HG03139 (cell line): ENCODE results near the gene THBD.

ENCODE experiments used
- ATAC-seq: cut with Tn5 transposase; IDR thresholded peaks from one replicate; pipeline ENCODE4 v1.9.1; 2021; ENCODE audit not compliant: unreplicated experiment

The THBD gene

DNA sequence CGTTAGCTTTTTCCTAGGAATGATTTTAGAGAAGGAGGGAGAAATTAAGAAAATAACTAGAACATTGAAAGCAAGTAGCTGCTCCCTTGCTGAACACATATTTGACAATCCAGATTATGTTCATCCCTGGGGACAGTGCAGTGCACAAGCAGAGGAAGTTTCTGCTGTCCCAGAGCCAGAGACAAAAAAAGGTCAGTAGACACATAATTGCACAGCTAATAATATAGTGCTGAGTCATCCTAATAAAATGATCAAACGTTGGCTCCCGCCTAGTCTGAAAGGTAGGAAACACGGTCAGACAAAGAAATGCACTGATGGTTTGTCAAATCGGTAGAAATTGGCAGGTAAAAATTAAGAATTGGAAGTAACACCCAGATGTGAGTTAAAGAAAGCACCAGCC is 36.0 kb downstream of the THBD start:
- no peak for ATAC-seq

GRCh38 chr20:23011008-23011721 is 38.3 kb downstream of the THBD start:
- ATAC-seq: no peak

DNA sequence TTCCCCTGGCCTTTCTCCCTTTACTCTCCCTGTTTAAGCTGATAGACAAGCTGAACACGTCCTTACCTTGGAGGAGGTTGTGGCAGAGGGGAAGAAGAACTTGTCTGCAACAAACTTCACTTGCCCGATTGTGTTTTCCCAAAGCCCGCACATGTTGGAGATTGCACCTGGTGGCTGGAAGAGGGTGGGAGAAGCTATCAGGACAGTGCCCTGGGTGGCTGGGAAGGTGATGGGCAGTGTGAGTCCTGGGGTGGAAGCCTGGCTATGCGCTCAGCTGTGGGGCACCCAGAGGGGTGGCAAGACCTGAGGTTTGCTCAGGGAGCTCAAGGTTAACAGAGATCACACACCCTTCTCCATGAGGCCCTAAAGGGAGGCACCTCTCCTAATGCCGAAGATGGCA is 39.4 kb downstream of the THBD start:
- ATAC-seq: no peak

DNA sequence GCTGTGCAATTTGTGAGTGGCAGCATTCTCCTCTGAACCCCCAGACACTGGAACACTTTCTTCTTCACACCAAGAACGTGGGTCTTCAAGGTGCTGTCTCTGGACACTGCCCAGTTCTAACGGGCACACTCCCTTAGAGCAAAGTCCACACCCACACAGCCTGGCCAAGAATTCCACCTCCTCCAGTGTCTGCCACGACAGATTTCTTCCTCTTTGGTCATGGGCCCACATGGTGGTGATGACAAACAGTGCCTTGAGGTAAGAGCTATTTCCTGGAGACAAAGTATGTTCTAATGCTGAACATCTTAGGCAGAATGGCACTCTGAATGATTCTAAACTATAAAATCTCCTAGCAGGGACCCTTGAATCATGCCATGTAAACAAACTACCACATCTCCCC is 39.8 kb downstream of the THBD start:
- no peak for ATAC-seq

DNA sequence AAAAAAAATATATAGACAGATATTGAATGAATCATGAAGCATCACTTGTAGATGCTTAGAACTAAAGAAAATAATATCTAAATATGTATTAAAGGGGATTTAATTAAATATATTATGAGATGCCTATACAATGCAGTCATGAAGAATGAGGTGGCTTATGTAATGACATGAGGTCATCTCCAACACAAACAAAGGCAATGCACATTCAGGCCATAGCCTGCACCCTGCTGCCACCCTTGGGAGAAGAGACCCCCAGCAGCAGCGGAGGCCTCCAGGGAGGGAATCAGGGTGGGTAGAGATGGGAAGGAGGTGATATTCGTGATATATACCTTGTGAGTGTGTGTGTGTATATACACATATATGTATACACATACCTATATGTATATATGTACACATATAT is 40.8 kb downstream of the THBD start:
- no peak for ATAC-seq

DNA sequence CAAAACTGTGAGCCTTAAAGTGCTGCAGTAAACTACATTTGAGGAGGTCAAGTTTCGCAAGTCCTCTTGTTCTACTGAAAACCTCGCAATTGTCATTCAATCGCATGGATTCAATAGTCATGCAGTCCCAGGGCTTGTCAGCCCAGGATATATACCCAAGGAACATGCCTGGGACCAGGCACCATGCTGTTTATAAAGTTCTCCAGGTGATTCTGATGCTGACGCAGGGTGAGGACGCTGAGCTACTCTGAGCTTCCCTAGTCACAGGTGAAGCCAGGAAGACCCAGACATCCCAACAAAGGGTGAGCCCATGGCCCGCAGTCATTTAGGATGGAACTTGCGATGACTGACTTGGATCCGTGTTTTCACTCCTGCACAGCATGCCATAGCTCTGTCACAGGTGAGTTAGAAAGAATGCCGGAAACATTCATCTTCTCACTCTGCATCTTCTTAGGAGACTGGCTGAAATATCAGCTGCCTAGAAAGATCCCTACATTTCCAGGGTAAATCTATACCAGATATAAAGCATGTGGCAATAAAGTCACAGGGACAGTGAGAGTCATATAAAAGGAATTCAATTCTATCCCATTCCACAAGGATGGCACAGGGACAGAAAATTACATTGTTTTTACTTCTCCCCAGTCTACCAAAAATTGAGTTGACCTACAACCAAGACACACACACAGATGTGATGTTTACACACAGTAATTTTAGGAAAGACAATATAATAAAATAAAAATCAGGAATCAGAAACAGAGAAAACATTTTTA is 41.4 kb downstream of the THBD start:
- ATAC-seq: no peak

GRCh38 chr20:23007462-23007861 is 42.0 kb downstream of the THBD start:
- no peak for ATAC-seq

GRCh38 chr20:23005776-23006175 is 43.7 kb downstream of the THBD start:
- ATAC-seq: no peak

- ATAC-seq: no peak
These were observed 45.5 kb downstream of the THBD start for GRCh38 chr20:23003881-23004460.

- ATAC-seq: no peak
These were observed 46.3 kb downstream of the THBD start for GRCh38 chr20:23003077-23003635.

DNA sequence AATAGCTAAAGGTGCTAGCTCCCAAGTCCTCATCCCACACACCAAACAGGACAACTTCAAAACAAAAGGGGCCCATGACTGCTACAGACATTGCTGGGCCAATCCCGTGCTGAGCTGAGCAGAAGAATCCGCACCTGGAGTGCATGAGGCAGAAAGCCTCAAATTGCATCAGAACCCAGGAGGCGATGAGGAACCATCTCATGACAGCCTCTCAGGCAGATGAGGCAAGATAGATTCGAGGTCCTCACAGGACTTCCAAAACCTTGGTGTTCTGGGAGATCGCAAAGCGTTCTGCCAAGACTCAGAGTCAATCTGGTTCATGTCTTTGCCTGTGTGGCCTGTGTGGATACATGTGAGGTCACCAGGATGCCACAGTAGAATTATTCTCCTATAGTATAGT is 47.2 kb downstream of the THBD start:
- no peak for ATAC-seq

- no peak for ATAC-seq
These were observed 49.1 kb downstream of the THBD start for GRCh38 chr20:23000232-23000947.

GRCh38 chr20:22999756-23000155 is 49.7 kb downstream of the THBD start:
- no peak for ATAC-seq

DNA sequence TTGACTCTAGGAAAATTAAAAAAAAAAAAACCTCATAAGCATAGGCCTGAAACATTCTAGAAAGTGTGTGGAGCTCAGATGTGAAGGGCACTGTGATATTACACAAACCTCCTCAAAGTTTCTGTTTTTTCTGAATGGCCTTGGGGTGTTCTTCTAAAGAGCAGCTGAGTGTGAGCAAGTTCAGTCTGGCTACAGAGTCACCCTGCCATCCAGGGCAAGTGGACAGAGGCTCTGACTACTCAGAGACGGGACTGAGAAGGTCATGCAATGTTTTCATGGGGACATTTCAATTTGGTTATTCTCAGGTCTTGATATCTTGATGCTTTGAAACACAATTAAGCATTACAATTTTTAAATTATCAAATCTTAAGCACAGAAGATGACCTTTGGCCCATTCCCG is 51.0 kb downstream of the THBD start:
- no peak for ATAC-seq

- no peak for ATAC-seq
These were observed 53.5 kb downstream of the THBD start for GRCh38 chr20:22995923-22996322.
